GM18951 (cell line): ENCODE measurements around the gene PPP6R2.

ENCODE experiments used
- POLR2A ChIP-seq: IDR thresholded peaks from 4 replicates; pipeline ENCODE4 v1.6.1; 2011; ENCODE audit warnings: mild to moderate bottlenecking; ENCODE audit not compliant: insufficient read length, insufficient read depth; ENCODE audit errors: extremely low read depth
- in situ Hi-C: fragments of 300-500 bp; cut with MboI; formaldehyde crosslinking; loops from one replicate; pipeline ENCODE4 v1.12.0; 2022; ENCODE audit warnings: low sequenced_read_pairs, mixed read lengths, inconsistent platforms; ENCODE audit not compliant: unreplicated experiment

PPP6R2 gene

DNA sequence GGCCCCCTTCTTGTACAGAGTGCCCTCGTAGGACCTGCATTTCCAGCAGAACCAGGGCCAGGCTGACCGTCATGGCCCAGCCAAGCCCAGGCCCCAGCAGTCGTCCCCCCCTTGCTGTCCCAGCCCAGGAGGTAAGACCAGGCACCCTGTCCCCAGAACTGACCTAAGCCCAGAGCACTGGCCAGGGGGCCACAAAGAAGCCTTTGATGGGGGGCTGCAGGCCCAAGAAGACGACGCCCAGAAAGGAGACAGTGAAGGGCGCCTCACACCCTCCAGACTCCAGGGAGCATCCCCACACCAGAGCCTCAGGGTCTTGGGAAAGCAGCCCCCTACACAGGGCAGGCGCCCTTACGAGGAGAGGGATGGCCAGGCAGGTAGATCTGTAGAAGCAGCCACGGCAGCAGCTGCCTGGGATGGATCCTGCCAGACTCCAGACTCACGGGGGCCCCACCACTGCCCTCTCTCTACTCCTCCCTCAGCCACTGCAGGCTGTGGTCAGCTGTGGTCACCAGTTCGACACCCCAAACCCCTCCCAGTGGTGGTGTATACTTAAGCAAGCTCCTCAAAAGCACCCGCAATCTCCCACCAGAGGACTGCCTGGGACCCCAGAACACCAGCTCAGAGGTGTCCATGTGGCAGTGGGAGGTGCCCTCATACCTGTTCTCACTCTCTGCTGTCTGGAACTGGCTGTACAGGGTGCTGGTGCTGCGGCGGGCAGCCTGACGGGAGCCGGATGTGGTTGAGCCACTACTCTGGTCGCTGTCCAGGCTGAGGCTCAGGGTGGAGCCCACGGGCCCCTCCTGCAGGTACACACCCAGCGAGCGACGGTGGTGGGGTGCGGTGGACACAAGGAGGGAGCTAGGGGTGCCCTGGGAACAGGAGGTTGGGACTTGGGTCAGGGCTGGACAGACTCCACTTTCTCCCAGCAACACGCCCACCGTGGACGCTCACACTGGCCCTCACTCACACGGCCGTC, 104.7 kb downstream of the PPP6R2 start:
- no peak for TF ChIP-seq POLR2A
- in situ Hi-C loops, result no loop called here

- no peak for TF ChIP-seq POLR2A
- in situ Hi-C loops, result no loop called here
Observed at GRCh38 chr22:50452649-50453048, 109.5 kb downstream of the PPP6R2 start.

DNA sequence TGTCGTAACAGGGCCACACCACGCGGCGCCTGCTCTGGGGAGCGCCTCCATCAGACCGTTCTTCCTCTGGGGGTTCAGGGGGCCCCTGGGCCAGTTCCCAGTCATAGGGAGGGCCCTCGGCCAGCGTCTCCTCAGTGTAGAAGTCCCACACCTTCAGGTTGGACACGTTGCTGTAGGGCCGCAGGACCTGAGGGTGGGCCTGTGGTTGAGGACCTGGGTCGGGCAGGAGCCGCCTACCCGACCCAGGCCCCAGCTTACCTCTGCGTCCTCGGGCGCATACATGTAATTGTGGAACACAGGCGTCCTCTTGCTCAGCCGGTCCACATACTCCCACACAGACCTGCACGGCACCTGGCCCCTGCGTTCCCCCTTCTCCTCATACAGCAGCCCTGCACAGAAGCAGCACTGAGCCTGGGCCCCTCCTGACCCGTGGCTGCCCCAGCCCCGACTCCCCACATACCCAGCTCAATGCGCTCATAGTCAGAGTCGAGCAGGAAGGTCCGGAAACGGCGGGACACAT, 111.5 kb downstream of the PPP6R2 start:
- in situ Hi-C loops, result no loop called here

GRCh38 chr22:50455201-50455600, 112.1 kb downstream of the PPP6R2 start:
- no peak for TF ChIP-seq POLR2A
- in situ Hi-C loops, result no loop called here

More for the DNA sequence above, 111.5 kb downstream of the PPP6R2 start:
- TF ChIP-seq POLR2A, result no peak

GRCh38 chr22:50456026-50456425, 112.9 kb downstream of the PPP6R2 start:
- TF ChIP-seq POLR2A, result no peak
- in situ Hi-C loops, result no loop called here

GRCh38 chr22:50456466-50457234, 113.5 kb downstream of the PPP6R2 start:
- in situ Hi-C loops, result no loop called here
- no peak for TF ChIP-seq POLR2A

DNA sequence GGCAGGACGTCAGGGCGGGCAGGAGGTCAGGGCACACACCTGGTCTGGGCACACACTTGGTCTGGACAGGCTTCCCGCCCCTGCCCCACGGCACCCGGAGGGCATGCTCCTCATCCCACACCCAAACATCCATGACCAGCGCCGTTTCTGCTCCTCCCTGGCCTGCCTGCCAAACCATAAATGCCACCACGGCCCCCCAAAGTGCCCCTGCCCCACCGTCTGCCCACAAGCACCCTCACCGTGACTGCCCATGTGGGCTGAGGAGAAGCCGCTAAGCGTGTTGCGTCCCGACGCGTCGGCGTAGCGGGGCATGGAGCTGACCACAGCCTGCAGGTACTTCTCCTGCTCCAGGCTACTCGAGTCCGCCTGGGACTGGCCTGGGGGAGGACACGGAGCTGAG, 115.9 kb downstream of the PPP6R2 start:
- TF ChIP-seq POLR2A, result no peak
- in situ Hi-C loops, result no loop called here

DNA sequence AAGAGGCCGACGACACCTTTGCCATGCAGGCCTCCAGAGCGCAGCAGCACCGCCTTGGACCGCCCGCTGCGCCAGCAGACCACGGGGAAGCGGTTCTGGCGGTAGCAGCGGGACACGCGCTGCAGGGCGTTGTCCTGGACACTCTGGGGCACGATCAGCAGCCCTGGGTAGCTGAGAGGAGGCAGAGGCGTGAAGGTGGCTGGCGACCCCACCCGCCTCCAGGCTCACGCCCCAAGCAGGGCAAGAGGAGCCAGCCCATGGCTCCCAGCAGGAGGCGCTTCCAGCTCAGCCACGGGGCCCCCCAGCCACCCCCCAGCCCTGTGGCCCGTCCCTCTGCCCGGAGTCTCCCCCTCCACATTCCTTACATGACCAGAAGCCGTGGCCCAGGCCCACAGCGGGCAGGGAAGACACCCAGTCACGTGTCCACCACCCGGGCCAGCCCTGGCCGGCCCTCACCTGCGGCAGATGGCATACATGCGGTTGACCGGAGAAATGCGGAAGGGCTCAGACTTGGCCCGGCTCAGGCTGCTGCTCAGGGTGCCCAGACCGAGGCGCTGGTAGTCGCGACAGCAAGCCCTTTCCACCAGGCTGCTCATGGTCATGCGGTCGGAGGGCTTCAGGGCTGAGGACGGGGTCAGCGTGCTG, 116.5 kb downstream of the PPP6R2 start:
- in situ Hi-C loops, result no loop called here
- no peak for TF ChIP-seq POLR2A

- in situ Hi-C loops, result no loop called here
- no peak for TF ChIP-seq POLR2A
Observed at GRCh38 chr22:50460938-50461337, 117.8 kb downstream of the PPP6R2 start.

GRCh38 chr22:50461536-50461935, 118.4 kb downstream of the PPP6R2 start:
- in situ Hi-C loops, result no loop called here
- TF ChIP-seq POLR2A, result no peak

GRCh38 chr22:50461979-50462540, 118.9 kb downstream of the PPP6R2 start:
- in situ Hi-C loops, result no loop called here

DNA sequence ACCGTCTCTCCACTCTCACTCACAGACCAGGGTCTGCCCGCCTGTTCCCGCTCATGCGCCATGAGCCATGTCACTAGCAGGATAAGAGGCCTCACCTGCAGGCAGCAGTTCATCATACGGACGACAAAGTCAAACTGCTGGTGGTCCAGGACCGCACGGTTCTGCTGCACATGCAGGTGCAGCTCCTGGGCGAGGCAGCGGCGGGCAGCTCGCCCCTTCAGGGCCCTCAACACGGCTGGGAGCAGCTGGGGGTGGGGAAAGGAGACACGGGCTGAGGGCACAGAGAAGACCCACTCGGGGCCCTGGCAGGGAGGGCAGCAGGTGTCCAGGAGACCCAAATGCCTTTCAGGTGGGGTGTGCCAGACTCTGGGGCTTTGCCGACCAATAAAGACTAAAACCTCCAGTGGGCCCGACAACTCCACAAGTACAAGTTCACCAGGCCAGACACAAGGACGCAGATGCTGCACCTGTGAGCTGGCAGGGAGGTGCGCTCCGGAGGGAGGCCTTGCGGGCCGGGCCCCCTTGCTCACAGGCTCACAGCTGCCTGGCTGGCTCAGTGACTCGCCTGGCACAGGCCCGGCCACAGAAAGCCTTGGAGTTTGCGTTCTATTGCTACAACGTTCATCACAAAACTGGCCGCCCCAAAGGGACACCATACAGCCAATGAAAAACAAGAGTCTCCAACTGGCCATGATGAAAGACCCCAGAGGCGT, 120.2 kb downstream of the PPP6R2 start:
- in situ Hi-C loops, result no loop called here
- no peak for TF ChIP-seq POLR2A

More at GRCh38 chr22:50461979-50462540, 118.9 kb downstream of the PPP6R2 start:
- no peak for TF ChIP-seq POLR2A

GRCh38 chr22:50464451-50464850, 121.3 kb downstream of the PPP6R2 start:
- TF ChIP-seq POLR2A, result no peak
- in situ Hi-C loops, result no loop called here
